Aorta (tissue), 5 donors: ENCODE measurements around the gene OTOF. TPM values are rescaled to one million over a fixed set of nuclear protein-coding genes. Genes with fewer than 3 reads are reported as not detected.

Experiments used
- ATAC-seq: fragments of 200-7000 bp; cut with Tn5 transposase; one replicate; pipeline ENCODE4 v1.9.1; 2022; ENCODE audit warnings: moderate library complexity; ENCODE audit not compliant: low FRiP score
- DNase-seq, 2 donors: peaks; one replicate each; pipeline ENCODE4 v3.0.0-alpha.2; 2020
- H3K27ac ChIP-seq, 2 donors: one replicate each; pipeline ENCODE4 v1.5.1; 2013; ENCODE audit warnings: low read length in 2 of 2, mild to moderate bottlenecking in 2 of 2, moderate library complexity in 2 of 2, control low read depth in 1 of 2, inconsistent platforms in 1 of 2, low read depth in 1 of 2
- H3K27me3 ChIP-seq, 2 donors: one replicate each; pipeline ENCODE4 v1.6.1; 2013; ENCODE audit warnings: control low read depth in 1 of 2, low read length in 1 of 2, mild to moderate bottlenecking in 1 of 2, moderate library complexity in 1 of 2; ENCODE audit not compliant: insufficient read depth in 2 of 2, control insufficient read depth in 1 of 2
- H3K36me3 ChIP-seq, 2 donors: one replicate each; pipeline ENCODE4 v1.6.1; 2013; ENCODE audit warnings: control low read depth in 1 of 2, low read length in 1 of 2, mild to moderate bottlenecking in 1 of 2; ENCODE audit not compliant: insufficient read depth in 2 of 2, control insufficient read depth in 1 of 2
- H3K4me1 ChIP-seq, 2 donors: one replicate each; pipeline ENCODE4 v1.6.1; 2013; ENCODE audit warnings: low read length in 2 of 2, control low read depth in 1 of 2, mild to moderate bottlenecking in 1 of 2, moderate library complexity in 1 of 2; ENCODE audit not compliant: insufficient read depth in 2 of 2, control insufficient read depth in 1 of 2
- H3K4me3 ChIP-seq, 2 donors: one replicate each; pipeline ENCODE4 v1.5.1; 2013; ENCODE audit warnings: low read length in 2 of 2, control low read depth in 1 of 2, mild to moderate bottlenecking in 1 of 2
- H3K9me3 ChIP-seq: one replicate; pipeline ENCODE4 v1.6.1; 2013; ENCODE audit warnings: mild to moderate bottlenecking, low read length; ENCODE audit not compliant: control insufficient read depth
- WGBS, 2 donors: extraction: QIAGEN DNeasy Blood & Tissue Kit; methylation state at CpG; one replicate each; pipeline ENCODE4 v1.1.7; 2013; 5-methylcytosine and 5-hydroxymethylcytosine counted together
- intact Hi-C, 2 donors: fragments of 100-400 bp; cut with DNase I; formaldehyde crosslinking; loops; one replicate each; pipeline versions ENCODE4 v1.14.2 to v1.15.0; 2022
- polyA plus RNA-seq, 2 donors: library from polyadenylated mRNA; stranded (reverse); fragments of 200-250 nt; gene quantifications; one replicate each; pipeline ENCODE4 v1.2.3, GENCODE V29; 2013
- total RNA-seq, 2 donors: library from RNA; stranded (reverse); fragmentation: NEBNext Ultra II Directional; extraction: Animal tissue kit (Norgen Biotek cat#: 25700); gene quantifications; one replicate each; pipeline ENCODE4 v1.2.1, GENCODE V29; 2021
- donor health status: healthy with polysubstance abuse.
- donor health status: Bipolar disorder and iron deficiency.
- donor health status: DM: no; HTN: no; CAD: no.
- donor health status: DM: no; HTN: no; CAD: no.
- donor health status: DM: yes; HTN: yes; CAD: no.

Gene OTOF
- total and polyA plus RNA-seq, 4 donors, result 0.06 to 0.24 TPM; not detected in 2

- WGBS, 2 donors, result 94 to 95% methylated on average over 21 of the region's 21 CpGs
- Histone ChIP-seq H3K4me3 (no peak overlapping the region), H3K4me1 (no peaks in the 10 kb centered on the region), H3K27me3 (no peaks in the 10 kb centered on the region), H3K9me3 (no peaks in the 10 kb centered on the region), H3K36me3 (no peaks in the 10 kb centered on the region), H3K27ac (no peak overlapping the region)
- intact Hi-C loops, result no loop called here
- DNase-seq (no peak), ATAC-seq (no peak)
Observed at GRCh38 chr2:26479789-26480565, 2.1 kb upstream of the OTOF start.

GRCh38 chr2:26479131-26479788 is 1.3 kb upstream of the OTOF start:
- H3K27me3 ChIP-seq, result no peaks in the 10 kb centered on the region
- no peak overlapping the region for H3K27ac ChIP-seq
- no peak overlapping the region for H3K4me3 ChIP-seq
- intact Hi-C loops, result no loop called here
- H3K36me3 ChIP-seq, result no peaks in the 10 kb centered on the region
- no peaks in the 10 kb centered on the region for H3K4me1 ChIP-seq
- ATAC-seq, result no peak
- no peaks in the 10 kb centered on the region for H3K9me3 ChIP-seq
- WGBS, 2 donors, result 95% methylated on average over 21 to 25 of the region's 25 CpGs
- DNase-seq, result no peak

GRCh38 chr2:26478366-26478765 is 442 bp upstream of the OTOF start:
- H3K27me3 ChIP-seq, result no peaks in the 10 kb centered on the region
- ATAC-seq (no peak), DNase-seq (no peak)
- no peak overlapping the region for H3K27ac ChIP-seq
- no peaks in the 10 kb centered on the region for H3K9me3 ChIP-seq
- H3K36me3 ChIP-seq, result no peaks in the 10 kb centered on the region
- H3K4me3 ChIP-seq, result no peak overlapping the region
- WGBS, 2 donors, result 52 to 67% methylated on average over 5 of the region's 5 CpGs
- intact Hi-C loops, result no loop called here
- H3K4me1 ChIP-seq, result no peaks in the 10 kb centered on the region

- ATAC-seq, result no peak
- WGBS, 2 donors, result 81 to 84% methylated on average over 33 of the region's 33 CpGs
- intact Hi-C loops, result no loop called here
Observed at GRCh38 chr2:26477126-26477910, 606 bp downstream of the OTOF start.

GRCh38 chr2:26475832-26476501 is 2.0 kb downstream of the OTOF start:
- Histone ChIP-seq H3K4me3 (no peak overlapping the region), H3K9me3 (no peaks in the 10 kb centered on the region), H3K27me3 (no peaks in the 10 kb centered on the region), H3K27ac (no peak overlapping the region), H3K4me1 (no peaks in the 10 kb centered on the region), H3K36me3 (no peaks in the 10 kb centered on the region)
- DNase-seq (no peak), ATAC-seq (no peak)
- intact Hi-C loops, result no loop called here
- WGBS, 2 donors, result 86 to 91% methylated on average over 19 to 22 of the region's 22 CpGs

More at GRCh38 chr2:26477126-26477910, 606 bp downstream of the OTOF start:
- H3K4me1 ChIP-seq, result no peaks in the 10 kb centered on the region
- H3K27ac ChIP-seq, result no peak overlapping the region
- no peak overlapping the region for H3K4me3 ChIP-seq
- no peaks in the 10 kb centered on the region for H3K27me3 ChIP-seq
- H3K9me3 ChIP-seq, result no peaks in the 10 kb centered on the region
- H3K36me3 ChIP-seq, result no peaks in the 10 kb centered on the region
- DNase-seq, result no peak

GRCh38 chr2:26475037-26475436 is 2.9 kb downstream of the OTOF start:
- ATAC-seq (no peak), DNase-seq (no peak)
- H3K4me3 ChIP-seq, result no peak overlapping the region
- H3K27me3 ChIP-seq, result no peaks in the 10 kb centered on the region
- WGBS, 2 donors, result 94 to 100% methylated on average over 6 of the region's 6 CpGs
- intact Hi-C loops, result no loop called here
- H3K4me1 ChIP-seq, result no peaks in the 10 kb centered on the region
- no peak overlapping the region for H3K27ac ChIP-seq
- H3K9me3 ChIP-seq, result peaks cover 1% of the 10 kb centered on the region
- H3K36me3 ChIP-seq, result no peaks in the 10 kb centered on the region

- WGBS, 2 donors, result 96 to 98% methylated on average over 14 of the region's 14 CpGs
- peaks cover 1% of the 10 kb centered on the region for H3K9me3 ChIP-seq
- intact Hi-C loops, result no loop called here
- H3K27me3 ChIP-seq, result no peaks in the 10 kb centered on the region
- no peak for ATAC-seq
- H3K27ac ChIP-seq, result no peak overlapping the region
- DNase-seq, result no peak
- no peak overlapping the region for H3K4me3 ChIP-seq
- no peaks in the 10 kb centered on the region for H3K36me3 ChIP-seq
- no peaks in the 10 kb centered on the region for H3K4me1 ChIP-seq
Observed at GRCh38 chr2:26474261-26474785, 3.6 kb downstream of the OTOF start.

- DNase-seq, result no peak
- WGBS, 2 donors, result 97 to 100% methylated on average over 7 to 9 of the region's 9 CpGs
- Histone ChIP-seq H3K27me3 (no peaks in the 10 kb centered on the region), H3K27ac (no peak overlapping the region), H3K4me3 (no peak overlapping the region), H3K9me3 (peaks cover 1% of the 10 kb centered on the region), H3K4me1 (no peaks in the 10 kb centered on the region), H3K36me3 (no peaks in the 10 kb centered on the region)
- ATAC-seq, result no peak
- intact Hi-C loops, result no loop called here
Observed at GRCh38 chr2:26473796-26474195, 4.1 kb downstream of the OTOF start.
